Muscle layer of colon (tissue), 2 donors: ENCODE results near the gene SREBF2.
"Not testable (repeated sequence)": the region's sequence is repeated elsewhere in the genome, so short reads cannot be mapped to it uniquely, and the experiment has no call there.

Source experiments
- H3K27ac ChIP-seq: one replicate; pipeline ENCODE4 v1.7.0; 2013; ENCODE audit warnings: low read depth, mild to moderate bottlenecking, low read length, moderate library complexity
- H3K27me3 ChIP-seq, 2 donors: one replicate each; pipeline ENCODE4 v1.7.0; 2013; ENCODE audit warnings: low read length in 2 of 2, mild to moderate bottlenecking in 2 of 2; ENCODE audit not compliant: insufficient read depth in 2 of 2, control insufficient read depth in 1 of 2
- H3K36me3 ChIP-seq: one replicate; pipeline ENCODE4 v1.7.0; 2013; ENCODE audit warnings: mild to moderate bottlenecking, low read length; ENCODE audit not compliant: insufficient read depth
- H3K4me1 ChIP-seq: one replicate; pipeline ENCODE4 v1.7.0; 2013; ENCODE audit warnings: mild to moderate bottlenecking, low read length; ENCODE audit not compliant: insufficient read depth
- H3K4me3 ChIP-seq, 2 donors: one replicate each; pipeline ENCODE4 v1.7.0; 2013; ENCODE audit warnings: low read length in 2 of 2, low read depth in 1 of 2, mild to moderate bottlenecking in 1 of 2, moderate library complexity in 1 of 2
- H3K9ac ChIP-seq: one replicate; pipeline ENCODE4 v1.7.0; 2013; ENCODE audit warnings: low read length
- H3K9me3 ChIP-seq: one replicate; pipeline ENCODE4 v1.7.0; 2013; ENCODE audit warnings: mild to moderate bottlenecking, low read length
- donor health status: abdominal sarcoma.
- donor health status: Adenocarcinoma of cecum.

Gene SREBF2

DNA sequence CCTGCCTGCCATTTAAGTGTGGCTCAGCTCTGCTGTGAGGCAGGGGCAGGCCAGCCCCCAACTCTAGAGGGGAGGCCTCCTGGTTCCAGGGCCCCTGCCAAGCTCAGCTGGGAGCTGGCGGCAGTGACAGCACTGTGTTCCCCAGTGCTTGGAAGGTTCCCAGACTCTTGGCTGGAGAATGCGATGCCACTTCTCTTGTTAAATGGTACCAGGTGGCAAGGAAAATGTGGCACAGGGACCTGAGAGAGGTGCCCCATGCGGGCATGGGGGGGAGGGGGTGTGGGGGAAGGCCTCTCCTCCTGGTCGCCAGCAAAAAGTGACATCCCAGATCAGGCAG, 102.1 kb downstream of the SREBF2 start:
- no peak overlapping the region for H3K4me3 ChIP-seq
- H3K27me3 ChIP-seq, result no peaks in the 10 kb centered on the region
- H3K9me3 ChIP-seq, result no peaks in the 10 kb centered on the region
- peaks cover 8% of the 10 kb centered on the region for H3K4me1 ChIP-seq
- no peak overlapping the region for H3K27ac ChIP-seq
- H3K9ac ChIP-seq, result no peak overlapping the region
- H3K36me3 ChIP-seq, result no peaks in the 10 kb centered on the region

DNA sequence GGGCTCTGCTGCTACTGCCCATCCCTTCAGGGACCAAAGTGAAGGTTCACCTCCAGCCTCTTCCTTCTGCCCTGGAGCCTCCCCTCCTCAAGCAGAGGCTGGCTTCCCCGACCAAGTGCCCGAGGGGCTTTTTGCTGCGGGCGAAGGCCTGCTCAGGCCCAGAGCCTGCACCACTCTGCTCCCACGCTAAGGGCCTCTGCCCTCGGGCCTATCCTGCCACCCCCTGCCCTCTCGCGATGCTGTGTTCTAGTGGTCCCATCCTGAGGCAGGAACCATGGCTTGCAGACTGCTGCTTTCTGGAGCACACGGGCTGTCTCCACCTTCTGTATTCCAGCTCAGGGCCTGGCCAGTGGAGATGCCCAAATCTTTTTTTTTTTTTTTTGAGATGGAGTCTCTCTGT, 102.6 kb downstream of the SREBF2 start:
- no peak overlapping the region for H3K27ac ChIP-seq
- H3K36me3 ChIP-seq, result no peaks in the 10 kb centered on the region
- no peak overlapping the region for H3K4me3 ChIP-seq
- no peak overlapping the region for H3K9ac ChIP-seq
- H3K9me3 ChIP-seq, result no peaks in the 10 kb centered on the region
- peaks cover 8% of the 10 kb centered on the region for H3K4me1 ChIP-seq
- H3K27me3 ChIP-seq, result no peaks in the 10 kb centered on the region

DNA sequence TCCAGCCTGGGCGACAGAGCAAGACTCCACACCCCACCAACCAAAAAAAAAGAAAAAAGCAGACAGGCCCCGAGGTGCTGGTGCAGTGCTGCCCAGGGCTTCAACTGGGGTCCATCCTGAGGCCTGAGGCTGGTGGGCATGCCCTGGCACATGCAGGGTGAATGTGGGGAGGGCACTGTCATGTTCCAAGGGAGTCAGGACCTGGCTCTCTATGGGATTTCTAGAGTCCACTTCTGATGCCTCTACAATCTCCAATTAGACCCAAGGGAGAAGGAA, 103.9 kb downstream of the SREBF2 start:
- no peaks in the 10 kb centered on the region for H3K9me3 ChIP-seq
- no peaks in the 10 kb centered on the region for H3K36me3 ChIP-seq
- H3K9ac ChIP-seq, result no peak overlapping the region
- no peak overlapping the region for H3K27ac ChIP-seq
- peaks cover 14% of the 10 kb centered on the region for H3K4me1 ChIP-seq
- H3K27me3 ChIP-seq, result no peaks in the 10 kb centered on the region
- H3K4me3 ChIP-seq, result no peak overlapping the region

DNA sequence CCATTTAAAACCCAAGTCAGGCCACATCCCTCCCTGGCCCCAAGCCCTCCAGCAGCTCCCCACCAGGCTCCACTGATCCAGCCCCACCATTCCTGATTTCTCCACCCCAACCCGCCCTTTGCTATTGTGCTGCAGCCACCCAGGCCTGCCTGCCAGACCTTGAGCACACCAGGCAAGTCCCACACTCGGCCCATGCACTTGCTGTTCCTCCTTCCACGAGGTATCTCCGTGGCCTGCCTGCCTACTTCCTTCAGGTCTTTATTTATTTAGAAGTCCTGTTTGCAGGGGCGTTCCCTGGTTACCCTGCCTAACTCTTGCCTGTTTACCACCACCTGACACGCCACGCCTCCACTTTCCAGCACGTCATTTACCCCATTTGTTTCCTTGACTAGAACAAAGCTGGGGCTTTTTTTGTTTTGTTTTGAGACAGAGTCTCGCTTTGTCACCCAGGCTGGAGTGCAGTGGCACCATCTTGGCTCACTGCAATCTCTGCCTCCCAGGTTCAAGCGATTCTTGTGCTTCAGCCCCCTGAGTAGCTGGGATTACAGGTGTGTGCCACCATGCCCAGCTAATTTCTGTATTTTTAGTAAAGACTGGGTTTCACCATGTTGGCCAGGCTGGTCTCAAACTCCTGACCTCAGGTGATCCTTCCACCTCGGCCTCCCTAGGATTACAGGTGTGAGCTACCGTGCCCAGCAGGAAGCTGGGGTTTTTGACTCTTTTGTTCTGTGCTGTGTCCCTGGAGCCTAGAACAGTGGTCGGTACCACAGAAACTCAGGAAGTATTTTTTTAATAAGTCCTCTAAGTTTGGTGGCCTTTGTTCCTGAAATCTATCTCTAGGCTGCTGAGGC, 107.3 kb downstream of the SREBF2 start:
- Histone ChIP-seq H3K27ac (no peak overlapping the region), H3K9ac (no peak overlapping the region), H3K4me3 (no peak overlapping the region)

DNA sequence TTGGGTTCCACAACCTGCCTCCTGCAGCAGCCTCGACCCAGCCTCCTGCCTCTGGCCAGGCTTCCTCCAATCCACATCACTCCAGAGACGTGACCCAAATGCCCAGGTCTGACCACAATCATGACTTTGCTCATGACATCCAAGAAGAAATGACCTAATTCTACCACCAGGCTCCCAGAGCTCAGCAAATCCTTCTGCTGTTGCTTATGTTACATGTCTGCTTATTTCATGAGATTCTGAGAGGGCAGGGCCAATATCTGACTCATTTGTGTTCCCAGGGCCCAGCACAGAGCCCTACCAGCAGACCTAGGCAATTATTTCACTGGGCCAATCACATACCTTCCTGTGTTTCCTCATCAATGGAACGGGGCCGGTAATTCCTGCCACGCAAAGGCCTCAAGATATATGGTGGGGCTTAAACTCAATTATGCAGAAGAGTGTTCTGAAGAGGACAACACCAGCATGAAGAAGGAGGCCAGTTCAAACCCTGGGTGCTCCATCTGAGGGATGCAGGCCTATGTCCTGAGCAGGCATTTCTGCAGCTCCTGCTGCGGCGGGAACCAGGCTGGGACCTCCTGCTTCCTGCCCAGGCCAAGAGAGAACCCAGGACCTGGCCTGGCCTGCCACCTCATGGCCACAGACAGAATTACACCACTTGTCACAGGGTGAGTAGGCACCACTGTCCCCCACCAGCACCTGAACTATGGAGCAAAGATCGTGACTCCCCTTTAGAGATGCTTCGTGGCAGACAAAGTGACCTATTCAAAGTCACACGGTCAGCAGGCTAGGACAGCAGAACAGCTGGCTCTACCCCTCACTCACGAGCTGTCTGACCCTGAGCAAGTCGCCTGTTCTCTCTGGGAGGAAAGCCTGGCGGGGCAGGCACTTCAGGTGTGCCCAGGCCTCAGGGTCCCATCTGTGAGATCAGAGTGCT, 108.2 kb downstream of the SREBF2 start:
- Histone ChIP-seq H3K27me3 (peaks cover 0 to 6% of the 10 kb centered on the region in 2 donors), H3K27ac (no peak overlapping the region), H3K36me3 (no peaks in the 10 kb centered on the region), H3K9ac (no peak overlapping the region), H3K4me3 (no peak overlapping the region), H3K4me1 (peaks cover 14% of the 10 kb centered on the region), H3K9me3 (no peaks in the 10 kb centered on the region)

More for the DNA sequence above, 107.3 kb downstream of the SREBF2 start:
- Histone ChIP-seq H3K27me3 (no peaks in the 10 kb centered on the region), H3K9me3 (no peaks in the 10 kb centered on the region), H3K36me3 (no peaks in the 10 kb centered on the region), H3K4me1 (peaks cover 14% of the 10 kb centered on the region)

DNA sequence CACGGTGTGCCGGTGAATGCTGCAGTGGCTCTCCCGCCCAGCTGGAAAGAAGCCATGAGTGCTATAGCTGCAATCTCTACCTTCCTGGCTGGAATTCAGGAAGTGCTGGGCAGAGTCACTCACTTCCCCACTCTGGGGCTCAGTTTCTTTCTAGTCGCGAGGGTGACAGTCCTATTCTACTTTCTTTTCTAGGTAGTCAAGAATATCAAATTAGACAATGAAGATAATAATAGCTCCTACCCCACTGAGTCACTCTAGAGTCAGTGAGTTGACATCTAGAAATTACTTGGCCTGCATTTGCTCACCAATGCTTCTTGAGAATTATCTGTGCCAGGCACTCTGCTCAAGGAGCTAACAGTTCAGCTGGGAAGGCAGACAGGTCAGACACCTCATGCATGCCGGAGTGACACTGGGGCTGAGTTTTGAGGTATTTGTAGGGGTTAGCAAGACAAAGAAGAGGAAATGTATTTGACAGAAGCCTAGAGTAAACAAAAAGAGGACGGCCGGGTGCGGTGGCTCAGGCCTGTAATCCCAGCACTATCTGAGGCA, 110.8 kb downstream of the SREBF2 start:
- H3K9me3 ChIP-seq, result no peaks in the 10 kb centered on the region
- no peaks in the 10 kb centered on the region for H3K36me3 ChIP-seq
- no peak overlapping the region for H3K27ac ChIP-seq
- no peak overlapping the region for H3K4me3 ChIP-seq
- peaks cover 12% of the 10 kb centered on the region for H3K4me1 ChIP-seq
- H3K27me3 ChIP-seq, result peaks cover 0 to 10% of the 10 kb centered on the region in 2 donors
- no peak overlapping the region for H3K9ac ChIP-seq

DNA sequence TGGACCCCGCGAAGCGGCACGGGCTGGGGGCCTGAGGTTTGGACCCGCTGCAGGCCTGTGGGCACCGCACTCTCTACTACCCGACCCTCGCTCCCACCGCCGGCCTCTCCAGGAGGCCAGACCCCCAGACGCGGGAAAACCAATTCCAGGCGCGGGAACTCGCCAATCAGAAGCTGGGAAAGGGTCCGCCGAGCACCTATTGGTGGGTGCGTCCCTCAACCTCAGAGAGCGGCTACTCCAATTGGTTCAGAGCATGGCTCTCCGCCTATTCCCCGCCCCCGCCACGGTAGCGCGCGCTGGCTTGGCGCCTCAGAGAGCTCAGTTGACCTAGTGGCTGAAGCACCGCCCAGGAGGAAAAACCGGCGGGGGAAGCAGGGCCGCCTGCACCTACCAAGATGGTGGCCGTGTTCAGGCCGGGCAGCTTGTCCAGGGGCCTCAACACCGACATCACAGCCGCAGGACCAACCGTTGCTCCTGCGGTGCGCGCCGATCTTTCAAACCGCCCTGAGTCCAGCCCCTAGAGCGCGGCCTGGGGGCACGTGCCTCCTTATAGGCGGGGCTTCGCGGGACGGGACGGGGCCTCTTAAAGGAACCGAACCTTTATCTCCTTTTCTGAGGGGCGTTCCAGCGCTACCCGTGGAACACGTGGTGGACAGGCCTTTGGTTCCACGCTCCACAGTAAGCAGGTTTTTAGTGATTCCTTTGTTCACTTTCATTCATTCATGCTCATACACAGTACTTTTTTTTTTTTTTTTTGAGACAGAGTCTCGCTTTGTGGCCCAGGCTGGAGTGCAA, 113.9 kb downstream of the SREBF2 start, which contains the start of gene CENPM:
Gene CENPM, minus strand, starts transcription at position 524 of the 795 bp plus-strand sequence. Its CDS starts 76 bp downstream, at position 448.
- H3K4me3 ChIP-seq, result peak within 1 kb of the TSS; percentile 49 to 67
- no peaks in the 10 kb centered on the region for H3K36me3 ChIP-seq
- H3K27ac ChIP-seq, result peak within 1 kb of the TSS; percentile 12
- H3K9me3 ChIP-seq, result no peaks in the 10 kb centered on the region
- no peak within 1 kb of the TSS for H3K9ac ChIP-seq
- H3K27me3 ChIP-seq, result peaks cover 0 to 11% of the 10 kb centered on the region in 2 donors
- H3K4me1 ChIP-seq, result no peaks in the 10 kb centered on the region

DNA sequence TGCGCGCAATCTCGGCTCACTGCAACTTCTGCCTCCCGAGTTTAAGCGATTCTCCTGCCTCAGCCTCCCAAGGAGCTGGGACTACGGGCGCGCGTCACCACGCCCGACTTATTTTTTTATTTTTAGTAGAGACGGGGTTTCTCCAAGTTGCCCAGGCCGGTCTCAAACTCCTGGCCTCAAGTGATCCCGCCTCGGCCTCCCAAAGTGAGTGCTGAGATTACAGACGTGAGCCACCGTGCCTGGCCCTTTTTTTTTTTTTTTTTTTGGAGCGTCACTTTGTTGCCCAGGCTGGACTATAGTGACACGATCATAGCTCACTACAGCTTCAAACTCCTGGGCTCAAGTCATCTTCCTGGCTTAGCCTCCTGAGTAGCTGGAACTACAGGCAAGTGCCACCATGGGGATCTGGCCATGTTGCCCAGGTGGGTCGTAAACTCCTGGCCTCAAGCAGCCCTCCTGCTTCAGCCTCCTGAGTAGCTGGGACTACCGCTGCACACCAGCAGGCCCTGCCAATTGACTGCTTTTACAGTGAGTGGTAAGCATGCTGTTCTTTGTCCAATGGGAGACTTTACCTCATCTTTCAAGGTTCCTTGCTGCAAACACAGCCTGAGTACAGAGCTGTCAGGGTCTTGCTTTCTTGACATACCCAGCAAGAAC, 114.6 kb downstream of the SREBF2 start:
- Histone ChIP-seq H3K27ac (no peak overlapping the region), H3K4me1 (no peaks in the 10 kb centered on the region), H3K4me3 (peak overlapping the region in 1 of 2 donors; percentile 67), H3K27me3 (peaks cover 0 to 17% of the 10 kb centered on the region in 2 donors), H3K9me3 (no peaks in the 10 kb centered on the region), H3K36me3 (no peaks in the 10 kb centered on the region), H3K9ac (no peak overlapping the region)

DNA sequence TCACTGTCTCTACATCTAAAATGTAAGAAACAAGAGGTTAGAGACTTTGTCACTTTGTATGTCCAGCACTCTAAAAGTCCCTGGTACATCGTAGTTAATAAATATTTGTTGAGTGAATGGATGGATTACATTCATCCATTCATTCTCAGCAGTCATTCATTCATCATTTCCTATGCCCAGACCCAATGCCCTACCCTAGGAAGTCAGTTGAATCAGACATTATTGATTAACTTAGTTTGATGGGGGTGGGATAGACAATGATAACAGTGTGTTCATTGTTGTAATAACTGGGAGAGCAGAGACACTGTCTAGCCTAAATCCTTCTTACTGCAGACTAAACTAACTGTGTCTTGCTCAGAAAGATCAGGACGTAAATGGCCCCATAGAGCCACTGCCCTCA, 115.2 kb downstream of the SREBF2 start:
- Histone ChIP-seq H3K36me3 (no peaks in the 10 kb centered on the region), H3K4me3 (no peak overlapping the region), H3K27me3 (peaks cover 0 to 17% of the 10 kb centered on the region in 2 donors), H3K9ac (no peak overlapping the region), H3K9me3 (no peaks in the 10 kb centered on the region), H3K27ac (no peak overlapping the region), H3K4me1 (no peaks in the 10 kb centered on the region)

DNA sequence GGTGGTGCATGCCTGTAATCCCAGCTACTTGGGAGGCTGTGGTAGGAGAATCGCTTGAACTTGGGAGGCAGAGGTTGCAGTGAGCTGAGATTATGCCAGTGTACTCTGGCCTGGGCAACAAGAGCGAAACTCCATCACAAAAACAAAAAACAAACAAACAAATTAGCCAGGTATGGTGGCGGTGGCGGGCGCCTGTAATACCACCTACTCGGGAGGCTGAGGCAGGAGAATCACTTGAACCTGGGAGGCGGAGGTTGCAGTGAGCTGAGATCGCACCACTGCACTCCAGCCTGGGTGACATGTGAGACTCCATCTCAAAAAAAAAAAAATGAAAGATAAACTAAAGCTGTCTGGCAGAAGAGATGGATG, 116.0 kb downstream of the SREBF2 start:
- H3K4me3 ChIP-seq, H3K4me1 ChIP-seq: not testable (repeated sequence)

More for the DNA sequence above, 116.0 kb downstream of the SREBF2 start:
- H3K27ac ChIP-seq, H3K9me3 ChIP-seq, H3K9ac ChIP-seq, H3K36me3 ChIP-seq: not testable (repeated sequence)
- peaks cover 0 to 17% of the 10 kb centered on the region in 2 donors for H3K27me3 ChIP-seq
